ENCODE data around the gene ABCC12. TPM values are rescaled to one million over a fixed set of nuclear protein-coding genes. Genes with fewer than 3 reads are reported as not detected.

ABCC12 gene
- polyA plus RNA-seq, 1 experiment, result not detected

- Histone ChIP-seq H3K27ac (ENCODE audit: low read depth, low read length) (no peak overlapping the region), H3K4me3 (ENCODE audit: low read depth, low read length) (no peak overlapping the region), H3K9me3 (ENCODE audit: control insufficient read depth, insufficient read depth, low read length) (no peaks in the 10 kb centered on the region), H3K27me3 (ENCODE audit: control insufficient read depth, insufficient read depth, low read length) (peaks cover 8% of the 10 kb centered on the region)
- CTCF ChIA-PET, result no interaction called here
- TF ChIP-seq CTCF (IDR thresholded peaks at IDR 0.05; ENCODE audit: low read depth, low read length), result no peak
- no peak for DNase-seq (ENCODE audit: low read depth, low spot score)
- POLR2A ChIA-PET, result no interaction called here
Measured at GRCh38 chr16:48110982-48111381, 44.8 kb downstream of the ABCC12 start.

GRCh38 chr16:48110000-48110399 is 45.8 kb downstream of the ABCC12 start:
- no peaks in the 10 kb centered on the region for H3K9me3 ChIP-seq (ENCODE audit: control insufficient read depth, insufficient read depth, low read length)
- no peak for DNase-seq (ENCODE audit: low read depth, low spot score)
- TF ChIP-seq CTCF (IDR thresholded peaks at IDR 0.05; ENCODE audit: low read depth, low read length), result no peak
- ChIA-PET CTCF (no interaction called here), POLR2A (no interaction called here)
- peaks cover 6% of the 10 kb centered on the region for H3K27me3 ChIP-seq (ENCODE audit: control insufficient read depth, insufficient read depth, low read length)
- H3K4me3 ChIP-seq (ENCODE audit: low read depth, low read length), result no peak overlapping the region
- no peak overlapping the region for H3K27ac ChIP-seq (ENCODE audit: low read depth, low read length)

- no peak overlapping the region for H3K27ac ChIP-seq (ENCODE audit: low read depth, low read length)
- no peak for TF ChIP-seq CTCF (IDR thresholded peaks at IDR 0.05; ENCODE audit: low read depth, low read length)
- no peak for DNase-seq (ENCODE audit: low read depth, low spot score)
- no peaks in the 10 kb centered on the region; the same call in 1 of the 2 replicates for H3K9me3 ChIP-seq (ENCODE audit: control insufficient read depth, insufficient read depth, low read length)
- ChIA-PET CTCF (no interaction called here), POLR2A (interaction anchor here (0.6 kb wide), 1 partner anchor 1285 kb away, joined by 4 read pairs; no protein-coding TSS in a partner anchor)
- H3K4me3 ChIP-seq (ENCODE audit: low read depth, low read length), result no peak overlapping the region
- H3K27me3 ChIP-seq (ENCODE audit: control insufficient read depth, insufficient read depth, low read length), result peaks cover 6% of the 10 kb centered on the region
Measured at GRCh38 chr16:48109475-48109874, 46.3 kb downstream of the ABCC12 start.

- Histone ChIP-seq H3K27ac (ENCODE audit: low read depth, low read length) (no peak overlapping the region), H3K4me3 (ENCODE audit: low read depth, low read length) (no peak overlapping the region), H3K27me3 (ENCODE audit: control insufficient read depth, insufficient read depth, low read length) (peaks cover 5% of the 10 kb centered on the region), H3K9me3 (ENCODE audit: control insufficient read depth, insufficient read depth, low read length) (no peaks in the 10 kb centered on the region; the same call in 1 of the 2 replicates)
- no peak for DNase-seq (ENCODE audit: low read depth, low spot score)
- CTCF ChIA-PET, result no interaction called here
- POLR2A ChIA-PET, result no interaction called here
- TF ChIP-seq CTCF (IDR thresholded peaks at IDR 0.05; ENCODE audit: low read depth, low read length), result no peak
Measured at GRCh38 chr16:48106446-48106845, 49.3 kb downstream of the ABCC12 start.

Other genes with a start within 250 kb of the ABCC12 start
- gene LONP2, start 88.3 kb upstream of the ABCC12 start, polyA plus RNA-seq (2011; rRNA removed), result 56.1 and 63.7 TPM in 2 replicates
- gene ABCC11, start 91.5 kb upstream of the ABCC12 start, polyA plus RNA-seq (2011; rRNA removed), result 0.06 and 0.19 TPM in 2 replicates
- gene SIAH1, start 229.4 kb upstream of the ABCC12 start, polyA plus RNA-seq (2011; rRNA removed), result 19.9 and 21.6 TPM in 2 replicates

Data from AG04450 (cell line).